Osteoblast (primary cell): ENCODE measurements around the gene SHLD1. TPM values are rescaled to one million over a fixed set of nuclear protein-coding genes. Genes with fewer than 3 reads are reported as not detected.

ENCODE experiments used
- DNase-seq: peaks from one replicate; pipeline ENCODE4 v3.0.0; 2011; ENCODE audit warnings: low spot score, mixed read lengths; ENCODE audit not compliant: insufficient read length; ENCODE audit errors: missing footprints
- H2AFZ ChIP-seq: 2 replicates; pipeline ENCODE4 v1.6.0; 2011; ENCODE audit warnings: mild to moderate bottlenecking, low read length
- H3K27ac ChIP-seq: 2 replicates; pipeline ENCODE4 v1.5.1; 2011; ENCODE audit warnings: mild to moderate bottlenecking, low read depth, low read length, moderate library complexity
- H3K27me3 ChIP-seq: 2 replicates; pipeline ENCODE4 v1.6.0; 2012; ENCODE audit warnings: mild to moderate bottlenecking, control low read depth, inconsistent platforms, low read length, moderate library complexity; ENCODE audit not compliant: insufficient read depth
- H3K36me3 ChIP-seq: 2 replicates; pipeline ENCODE4 v1.5.1; 2011; ENCODE audit warnings: mild to moderate bottlenecking, low read length, control low read depth, moderate library complexity; ENCODE audit not compliant: insufficient read depth
- H3K4me1 ChIP-seq: 2 replicates; pipeline ENCODE4 v1.5.1; 2011; ENCODE audit warnings: mild to moderate bottlenecking, low read length, control low read depth, moderate library complexity; ENCODE audit not compliant: insufficient read depth
- H3K4me2 ChIP-seq: 2 replicates; pipeline ENCODE4 v1.6.0; 2011; ENCODE audit warnings: mild to moderate bottlenecking, low read length; ENCODE audit not compliant: insufficient read depth
- H3K4me3 ChIP-seq: fragments of 200-600 bp; sonication (generic); 3 replicates; pipeline ENCODE4 v1.5.1; 2012; ENCODE audit warnings: mild to moderate bottlenecking, low read length, inconsistent platforms; ENCODE audit not compliant: insufficient read depth
- H3K79me2 ChIP-seq: 2 replicates; pipeline ENCODE4 v1.6.0; 2012; ENCODE audit warnings: mild to moderate bottlenecking, low read length, control low read depth, inconsistent platforms; ENCODE audit not compliant: insufficient read depth
- H3K9me3 ChIP-seq: 2 replicates; pipeline ENCODE4 v1.5.1; 2011; ENCODE audit warnings: low read depth, low read length, control low read depth
- H4K20me1 ChIP-seq: 2 replicates; pipeline ENCODE4 v1.6.0; 2012; ENCODE audit warnings: mild to moderate bottlenecking, low read length, control low read depth; ENCODE audit not compliant: insufficient read depth
- total RNA-seq: library from RNA; depleted of rRNA; stranded (reverse); fragments of >200 nt; gene quantifications from 2 replicates; pipeline ENCODE4 v1.2.3, GENCODE V29; 2012
- TF ChIP-seq, protein P1 (sequence below): IDR thresholded peaks from 2 replicates; pipeline ENCODE4 v1.5.1; 2011; ENCODE audit warnings: mild to moderate bottlenecking, low read depth, low read length, moderate library complexity; ENCODE audit errors: extremely low read depth

The SHLD1 gene
- total RNA-seq, 1 donor: 1.4 TPM

DNA sequence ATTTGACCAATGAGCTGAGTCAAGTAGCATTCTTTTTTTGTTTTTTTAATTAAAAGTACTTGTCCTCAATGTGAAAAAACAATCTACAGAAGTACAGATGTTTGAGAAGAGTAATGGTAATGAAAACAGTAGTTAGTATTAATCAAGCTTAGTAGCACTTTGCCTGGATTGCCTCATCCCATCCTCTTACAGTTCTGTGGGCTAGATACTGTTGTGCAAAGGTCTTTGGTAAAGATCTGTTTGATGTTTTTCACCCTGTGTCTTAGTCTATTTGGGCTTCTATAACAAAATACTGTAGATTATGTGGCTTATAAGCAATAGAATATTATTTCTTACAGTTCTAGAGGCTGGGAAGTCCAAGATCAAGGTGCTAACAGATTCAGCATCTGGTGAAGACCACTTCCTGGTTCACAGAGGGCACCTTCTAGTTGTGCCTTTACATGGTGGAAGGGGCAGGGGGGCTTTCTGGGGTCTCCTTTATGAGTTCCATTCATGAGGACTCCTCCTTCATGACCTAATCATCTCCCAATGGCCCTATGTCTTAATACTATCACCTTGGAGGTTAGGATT is 84.3 kb downstream of the SHLD1 start:
- H3K27ac ChIP-seq: no peak overlapping the region
- H3K4me2 ChIP-seq: no peak overlapping the region
- no peaks in the 10 kb centered on the region for H3K27me3 ChIP-seq
- no peak overlapping the region for H3K4me3 ChIP-seq
- no peaks in the 10 kb centered on the region for H4K20me1 ChIP-seq
- H2AFZ ChIP-seq: no peak overlapping the region
- H3K4me1 ChIP-seq: peaks cover 13% of the 10 kb centered on the region
- DNase-seq: no peak
- H3K9me3 ChIP-seq: no peaks in the 10 kb centered on the region
- no peaks in the 10 kb centered on the region for H3K79me2 ChIP-seq
- no peaks in the 10 kb centered on the region for H3K36me3 ChIP-seq
- TF ChIP-seq, protein P1, sequence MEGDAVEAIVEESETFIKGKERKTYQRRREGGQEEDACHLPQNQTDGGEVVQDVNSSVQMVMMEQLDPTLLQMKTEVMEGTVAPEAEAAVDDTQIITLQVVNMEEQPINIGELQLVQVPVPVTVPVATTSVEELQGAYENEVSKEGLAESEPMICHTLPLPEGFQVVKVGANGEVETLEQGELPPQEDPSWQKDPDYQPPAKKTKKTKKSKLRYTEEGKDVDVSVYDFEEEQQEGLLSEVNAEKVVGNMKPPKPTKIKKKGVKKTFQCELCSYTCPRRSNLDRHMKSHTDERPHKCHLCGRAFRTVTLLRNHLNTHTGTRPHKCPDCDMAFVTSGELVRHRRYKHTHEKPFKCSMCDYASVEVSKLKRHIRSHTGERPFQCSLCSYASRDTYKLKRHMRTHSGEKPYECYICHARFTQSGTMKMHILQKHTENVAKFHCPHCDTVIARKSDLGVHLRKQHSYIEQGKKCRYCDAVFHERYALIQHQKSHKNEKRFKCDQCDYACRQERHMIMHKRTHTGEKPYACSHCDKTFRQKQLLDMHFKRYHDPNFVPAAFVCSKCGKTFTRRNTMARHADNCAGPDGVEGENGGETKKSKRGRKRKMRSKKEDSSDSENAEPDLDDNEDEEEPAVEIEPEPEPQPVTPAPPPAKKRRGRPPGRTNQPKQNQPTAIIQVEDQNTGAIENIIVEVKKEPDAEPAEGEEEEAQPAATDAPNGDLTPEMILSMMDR: no peak

DNA sequence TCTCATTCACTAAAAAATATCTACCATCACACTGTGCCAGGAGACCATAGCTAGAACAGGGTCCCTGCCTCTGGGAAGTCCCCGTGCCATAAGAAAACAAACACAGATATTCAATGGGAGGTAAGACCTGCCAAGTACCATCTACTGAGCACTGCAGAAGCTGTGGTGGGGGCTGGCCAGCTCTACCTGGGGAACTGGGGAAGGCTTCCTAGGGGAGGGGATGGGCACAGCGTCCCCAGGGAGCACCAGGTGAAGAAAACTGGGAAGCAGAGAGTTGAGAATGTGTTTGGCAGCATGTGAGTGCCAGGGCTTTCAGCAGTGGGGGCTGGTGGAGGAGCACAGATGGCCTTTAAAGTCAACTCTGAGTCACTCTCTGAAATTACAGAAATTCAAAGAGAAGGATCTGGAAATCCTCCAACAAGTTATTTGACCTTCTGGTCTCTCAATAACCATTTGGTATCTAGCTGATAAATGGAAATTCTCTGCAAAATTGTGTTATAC is 85.2 kb downstream of the SHLD1 start:
- Histone ChIP-seq H3K4me3 (no peak overlapping the region), H3K27me3 (no peaks in the 10 kb centered on the region), H4K20me1 (no peaks in the 10 kb centered on the region), H3K4me2 (peak overlapping the region; percentile 18), H3K79me2 (no peaks in the 10 kb centered on the region), H3K27ac (peak overlapping the region; percentile 6), H2AFZ (no peak overlapping the region), H3K4me1 (peaks cover 13% of the 10 kb centered on the region), H3K9me3 (no peaks in the 10 kb centered on the region), H3K36me3 (no peaks in the 10 kb centered on the region)
- peak; percentile 88 for DNase-seq
- TF ChIP-seq, protein P1: no peak

DNA sequence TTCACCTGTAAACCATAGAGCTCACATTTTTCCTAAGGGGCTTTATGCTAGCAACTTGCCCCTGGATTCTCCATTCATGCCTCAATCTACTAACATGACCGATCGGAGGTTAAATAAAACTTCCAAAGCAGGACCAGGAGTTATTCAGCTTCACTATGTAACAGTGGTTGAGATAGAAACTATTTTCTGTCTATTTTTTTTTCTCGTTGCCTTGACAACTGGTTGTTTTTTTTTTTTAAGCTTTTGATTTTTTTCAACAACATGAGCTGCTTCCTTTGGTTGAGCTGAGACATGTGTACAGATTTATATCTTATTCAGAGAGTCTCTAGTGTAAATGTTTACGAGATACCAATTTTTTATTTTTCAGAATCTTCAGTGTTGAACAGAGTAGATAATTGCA is 85.7 kb downstream of the SHLD1 start:
- Histone ChIP-seq H3K27me3 (no peaks in the 10 kb centered on the region), H3K27ac (peak overlapping the region; percentile 6), H3K4me2 (peak overlapping the region; percentile 18), H4K20me1 (no peaks in the 10 kb centered on the region), H3K9me3 (no peaks in the 10 kb centered on the region), H3K4me3 (no peak overlapping the region), H3K4me1 (peaks cover 13% of the 10 kb centered on the region), H2AFZ (no peak overlapping the region), H3K36me3 (no peaks in the 10 kb centered on the region), H3K79me2 (no peaks in the 10 kb centered on the region)
- TF ChIP-seq, protein P1: no peak
- peak; percentile 72 for DNase-seq

DNA sequence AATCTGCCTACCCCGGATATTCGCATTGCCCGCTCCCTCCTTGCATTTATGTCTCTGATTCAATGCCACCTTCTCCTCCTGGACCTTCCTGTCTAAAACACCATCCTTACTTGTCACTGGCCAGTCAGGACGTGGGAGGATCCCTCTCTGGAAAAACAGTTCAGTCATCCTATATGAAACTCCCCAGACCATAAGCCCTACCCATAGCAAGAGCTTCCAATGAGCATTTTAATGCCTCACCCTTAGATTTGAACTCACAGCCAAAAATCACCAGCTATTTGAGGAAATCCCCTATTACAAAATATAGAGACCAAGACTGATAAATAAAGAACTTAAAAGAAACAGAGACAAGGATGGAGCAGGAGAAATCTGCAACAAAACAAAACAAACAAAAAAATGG is 86.4 kb downstream of the SHLD1 start:
- Histone ChIP-seq H3K27me3 (no peaks in the 10 kb centered on the region), H3K4me2 (no peak overlapping the region), H3K4me3 (no peak overlapping the region), H2AFZ (no peak overlapping the region), H3K27ac (no peak overlapping the region), H4K20me1 (no peaks in the 10 kb centered on the region), H3K9me3 (no peaks in the 10 kb centered on the region), H3K36me3 (no peaks in the 10 kb centered on the region), H3K79me2 (no peaks in the 10 kb centered on the region), H3K4me1 (peaks cover 13% of the 10 kb centered on the region)
- DNase-seq: peak; percentile 9
- TF ChIP-seq, protein P1: no peak
